OCI-LY7 (cell line): ENCODE measurements around the gene ARHGAP26. TPM values are rescaled to one million over a fixed set of nuclear protein-coding genes. Genes with fewer than 3 reads are reported as not detected.

ENCODE experiments used
- BruUV-seq: library from RNA; stranded (reverse); fragments of 400-500 nt; replicated peaks from 2 replicates; lab custom pipeline; 2021; lab: Mats Ljungman, UMichigan
- CTCF ChIA-PET: fragments of 300-600 bp; sonication (Branson Sonifier 250); formaldehyde crosslinking; loops from one replicate; lab custom pipeline; 2022; ENCODE audit warnings: antibody characterized with exemption; ENCODE audit not compliant: unreplicated experiment; lab: Charles Lee
- POLR2A ChIA-PET: fragments of 300-600 bp; sonication (Branson Sonifier 250); formaldehyde crosslinking; loops from one replicate; lab custom pipeline; 2022; ENCODE audit warnings: antibody characterized with exemption; lab: Charles Lee
- DNase-seq: peaks from one replicate; pipeline ENCODE4 v3.0.0-alpha.2; 2015; ENCODE audit warnings: low spot score
- H2AFZ ChIP-seq: fragments of 200-600 bp; sonication (generic), shearing (Covaris generic); 2 replicates; pipeline ENCODE4 v1.6.1; 2014; ENCODE audit warnings: mild to moderate bottlenecking, antibody characterized with exemption, low read length, moderate library complexity
- H3K27ac ChIP-seq: fragments of 200-600 bp; sonication (generic); 2 replicates; pipeline ENCODE4 v1.5.1; 2014; ENCODE audit warnings: mixed run types, low read depth, mild to moderate bottlenecking, moderate library complexity, low read length, inconsistent platforms; ENCODE audit not compliant: poor library complexity, severe bottlenecking
- H3K36me3 ChIP-seq: fragments of 200-600 bp; sonication (generic); 2 replicates; pipeline ENCODE4 v1.6.1; 2014; ENCODE audit warnings: mild to moderate bottlenecking, antibody characterized with exemption, low read length, moderate library complexity, mixed read lengths; ENCODE audit not compliant: insufficient read depth
- H3K4me1 ChIP-seq: fragments of 200-600 bp; sonication (generic); 2 replicates; pipeline ENCODE4 v1.5.1; 2014; ENCODE audit warnings: mild to moderate bottlenecking, low read length; ENCODE audit not compliant: insufficient read depth, poor library complexity, severe bottlenecking
- H3K4me2 ChIP-seq: fragments of 200-600 bp; sonication (generic); 2 replicates; pipeline ENCODE4 v1.6.1; 2014; ENCODE audit warnings: mild to moderate bottlenecking, low read length
- H3K4me3 ChIP-seq: fragments of 200-600 bp; sonication (generic); 2 replicates; pipeline ENCODE4 v1.5.1; 2014; ENCODE audit warnings: mild to moderate bottlenecking, low read depth, low read length; ENCODE audit not compliant: poor library complexity, severe bottlenecking
- H3K79me2 ChIP-seq: fragments of 200-600 bp; sonication (generic); 2 replicates; pipeline ENCODE4 v1.6.1; 2016; ENCODE audit warnings: low read depth, mild to moderate bottlenecking, low read length, moderate library complexity, mixed read lengths; ENCODE audit not compliant: insufficient read depth
- H3K9me2 ChIP-seq: fragments of 200-600 bp; sonication (generic); 2 replicates; pipeline ENCODE4 v1.6.1; 2016; ENCODE audit warnings: mild to moderate bottlenecking, low read length, mixed read lengths; ENCODE audit not compliant: insufficient read depth
- H3K9me3 ChIP-seq: fragments of 200-600 bp; sonication (generic); 2 replicates; pipeline ENCODE4 v1.6.1; 2014; ENCODE audit warnings: mild to moderate bottlenecking, mixed run types, low read length, mixed read lengths
- H4K20me1 ChIP-seq: fragments of 200-600 bp; sonication (generic); 2 replicates; pipeline ENCODE4 v1.6.1; 2014; ENCODE audit warnings: mild to moderate bottlenecking, antibody characterized with exemption, low read length, moderate library complexity, mixed read lengths; ENCODE audit not compliant: insufficient read depth
- CTCF ChIP-seq: fragments of 200-600 bp; sonication (generic); conservative IDR thresholded peaks from 2 replicates; pipeline ENCODE4 v1.5.1; 2014; ENCODE audit warnings: mild to moderate bottlenecking, antibody characterized with exemption, low read length, moderate library complexity, mixed read lengths
- EZH2phosphoT487 ChIP-seq: fragments of 200-600 bp; sonication (generic); IDR thresholded peaks from 2 replicates; pipeline ENCODE4 v1.6.1; 2018; ENCODE audit warnings: low read depth, borderline replicate concordance, mild to moderate bottlenecking, mixed run types, antibody characterized with exemption, low read length, moderate library complexity, mixed read lengths
- intact Hi-C: fragments of 100-400 bp; cut with micrococcal nuclease; formaldehyde crosslinking; loops from one replicate; pipeline ENCODE4 v1.10.0; 2022; ENCODE audit not compliant: unreplicated experiment
- total RNA-seq, 2 experiments: library from RNA; depleted of rRNA in 1 of 2; stranded (reverse); fragments of >200 nt in 1 of 2; shearing (Covaris generic) in 1 of 2; gene quantifications; 2 replicates each; pipeline ENCODE4 v1.2.3, GENCODE V29; 2014 to 2022

The ARHGAP26 gene
- total RNA-seq, 2 experiments from 2014 or later, result 7.0 to 19.1 TPM

DNA sequence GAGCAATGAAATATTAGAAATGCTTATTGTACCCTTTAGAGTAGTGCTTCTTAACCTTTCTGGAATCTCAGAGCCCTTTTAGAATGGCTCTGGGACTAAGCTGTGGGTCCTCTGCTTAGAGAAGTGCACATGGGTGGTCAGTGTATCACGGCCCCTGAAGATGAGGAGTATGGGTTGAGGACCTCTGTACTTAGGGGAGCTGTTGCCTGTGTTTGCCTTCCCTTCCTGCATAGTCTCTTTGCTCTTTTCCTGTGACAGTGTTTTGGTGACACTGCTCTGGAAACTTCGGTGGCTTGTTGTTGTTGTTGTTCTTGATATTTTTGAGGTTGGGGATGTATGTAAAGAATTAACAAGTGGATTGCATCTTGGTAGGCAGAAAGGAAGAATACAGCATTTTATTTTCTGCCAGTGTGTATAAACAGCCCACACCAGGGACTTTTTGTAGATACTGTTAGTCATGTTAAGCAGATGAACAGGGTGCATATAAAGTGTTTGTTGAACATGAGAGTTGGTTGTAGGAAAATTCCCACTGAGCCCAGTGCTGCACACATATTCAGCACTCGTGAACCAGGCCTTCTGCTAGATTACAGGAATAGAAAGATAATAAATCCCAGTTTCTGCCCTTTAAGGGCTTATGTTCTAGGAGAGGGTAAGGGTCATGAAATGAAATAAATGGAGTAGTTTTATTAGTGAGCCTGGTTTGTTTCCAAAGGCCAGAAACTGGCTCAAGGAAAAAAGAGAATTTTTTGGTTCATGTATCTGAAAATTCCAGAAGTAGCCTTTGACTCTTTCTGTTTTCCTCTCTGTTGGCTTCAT lies 199.7 kb downstream of the ARHGAP26 start:
- Histone ChIP-seq H3K79me2 (no peaks in the 10 kb centered on the region), H3K4me3 (no peak overlapping the region), H3K27ac (no peak overlapping the region), H2AFZ (no peak overlapping the region), H3K36me3 (no peaks in the 10 kb centered on the region), H3K9me3 (no peaks in the 10 kb centered on the region), H3K4me2 (no peak overlapping the region), H3K9me2 (no peaks in the 10 kb centered on the region), H3K4me1 (no peaks in the 10 kb centered on the region), H4K20me1 (no peaks in the 10 kb centered on the region)
- TF ChIP-seq EZH2phosphoT487 (no peak), CTCF (no peak)
- no peak for DNase-seq
- ChIA-PET POLR2A (interaction anchor here (1.3 kb wide), 1 partner anchor 11 kb away, joined by 3 read pairs; no protein-coding TSS in a partner anchor), CTCF (no interaction called here)
- intact Hi-C loops, result no loop called here
- no TSS peak for BruUV-seq

GRCh38 chr5:142970440-142971030 lies 200.4 kb downstream of the ARHGAP26 start:
- no peak overlapping the region for H3K4me3 ChIP-seq
- no TSS peak for BruUV-seq
- no peak for DNase-seq
- no peaks in the 10 kb centered on the region for H3K79me2 ChIP-seq
- H3K4me1 ChIP-seq, result no peaks in the 10 kb centered on the region
- H3K9me3 ChIP-seq, result no peaks in the 10 kb centered on the region
- ChIA-PET POLR2A (no interaction called here), CTCF (no interaction called here)
- H4K20me1 ChIP-seq, result no peaks in the 10 kb centered on the region
- H3K4me2 ChIP-seq, result no peak overlapping the region
- H3K36me3 ChIP-seq, result no peaks in the 10 kb centered on the region
- H3K9me2 ChIP-seq, result no peaks in the 10 kb centered on the region
- intact Hi-C loops, result no loop called here
- H2AFZ ChIP-seq, result no peak overlapping the region
- no peak overlapping the region for H3K27ac ChIP-seq
- TF ChIP-seq EZH2phosphoT487 (no peak), CTCF (no peak)
